ENCODE results near the gene PPIE.

Gene PPIE

GRCh38 chr1:39800471-39800835 lies 61.8 kb downstream of the PPIE start:
- in situ Hi-C loops (cut with MboI; ENCODE audit: low sequenced_read_pairs), result no loop called here

DNA sequence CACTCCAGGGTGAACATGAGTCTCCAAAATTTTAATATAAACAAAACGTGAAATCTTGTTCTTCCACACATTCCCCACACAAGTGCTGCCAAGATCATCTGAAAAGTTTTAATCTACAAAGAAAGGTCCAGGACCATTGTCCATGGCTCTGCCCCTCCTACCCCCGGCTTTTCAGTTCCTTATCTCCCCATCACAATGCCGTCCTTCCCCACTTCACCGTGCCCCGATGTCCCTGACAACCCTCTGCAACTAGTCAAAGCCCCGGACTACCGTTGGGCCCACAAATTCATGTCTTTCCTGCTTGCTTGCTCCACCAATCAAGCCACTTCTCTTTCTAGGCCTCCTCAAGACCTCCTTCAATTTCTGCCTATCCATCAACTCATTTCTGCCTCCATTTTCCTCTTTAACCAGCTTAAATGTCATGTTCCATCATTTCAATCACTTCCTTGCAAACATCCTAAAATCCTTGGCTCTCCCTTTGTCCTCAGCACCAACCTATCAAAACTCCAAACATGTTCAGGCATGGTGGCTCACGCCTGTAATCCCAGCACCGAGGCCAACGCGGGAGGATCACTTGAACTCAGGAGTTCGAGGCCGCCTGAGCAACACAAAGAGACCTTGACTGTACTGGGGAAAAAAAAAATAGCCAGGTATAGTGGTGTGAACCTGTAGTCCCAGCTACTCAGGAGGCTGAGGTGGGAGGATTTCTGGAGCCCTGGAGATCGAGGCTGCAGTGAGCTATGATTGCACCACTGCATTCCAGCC lies 64.0 kb downstream of the PPIE start:
- in situ Hi-C loops (cut with MboI; ENCODE audit: low sequenced_read_pairs), result no loop called here

GRCh38 chr1:39805385-39805784 lies 66.7 kb downstream of the PPIE start:
- in situ Hi-C loops (cut with MboI; ENCODE audit: low sequenced_read_pairs), result no loop called here

DNA sequence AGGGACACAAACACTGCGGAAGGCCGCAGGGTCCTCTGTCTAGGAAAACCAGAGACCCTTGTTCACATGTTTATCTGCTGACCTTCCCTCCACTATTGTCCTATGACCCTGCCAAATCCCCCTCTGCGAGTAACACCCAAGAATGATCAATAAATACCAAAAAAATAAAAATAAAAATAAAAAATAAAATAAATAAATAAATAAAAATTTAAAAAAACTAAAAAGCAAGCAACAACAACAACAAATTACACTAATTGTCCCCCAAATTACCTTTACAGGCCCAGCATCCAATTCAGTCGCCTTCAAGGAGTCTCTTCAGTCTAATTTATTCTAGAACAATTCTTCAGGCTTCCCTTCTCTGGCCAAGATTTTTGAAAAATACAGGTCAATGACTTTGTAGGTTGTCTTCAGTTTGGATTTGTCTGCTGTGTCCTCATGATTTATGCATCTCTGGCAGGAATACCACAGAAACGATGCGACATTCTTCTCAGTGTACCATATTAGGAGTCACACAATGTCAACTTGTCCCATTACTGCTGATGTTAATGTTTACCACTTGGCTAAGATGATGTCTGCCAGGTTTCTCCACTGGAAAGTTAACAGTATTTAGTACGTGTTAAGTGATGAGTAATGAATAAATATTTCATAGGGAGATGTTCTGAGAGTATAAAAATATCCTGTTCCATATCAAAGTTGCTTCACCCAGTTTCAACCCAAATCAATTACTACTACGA lies 70.3 kb downstream of the PPIE start:
- in situ Hi-C loops (cut with MboI; ENCODE audit: low sequenced_read_pairs), result no loop called here

- in situ Hi-C loops (cut with MboI; ENCODE audit: low sequenced_read_pairs), result loop anchor here (10.0 kb wide), 2 partner anchors 92 to 172 kb away; partner anchors contain the start of gene MYCL
Observed at GRCh38 chr1:39812913-39813312, 74.2 kb downstream of the PPIE start.
